HG03354 (cell line): Measurements from ENCODE around the gene PAIP1.
"Not testable (repeated sequence)": the region's sequence is repeated elsewhere in the genome, so short reads cannot be mapped to it uniquely, and the experiment has no call there.

Experiments
- ATAC-seq: cut with Tn5 transposase; IDR thresholded peaks from one replicate; pipeline ENCODE4 v1.9.1; 2021; ENCODE audit warnings: mild to moderate bottlenecking; ENCODE audit not compliant: unreplicated experiment, poor library complexity, severe bottlenecking

Gene PAIP1

GRCh38 chr5:43556857-43557542, at the start of gene PAIP1:
Gene PAIP1 (minus strand): TSS chr5:43557077. CDS start chr5:43556846, 231 bp downstream.
- ATAC-seq: peak; percentile 75

GRCh38 chr5:43606351-43606750, 49.5 kb upstream of the PAIP1 start:
- ATAC-seq: no peak

- no peak for ATAC-seq
These were observed 47.8 kb upstream of the PAIP1 start for GRCh38 chr5:43604699-43605098.

GRCh38 chr5:43603344-43604217, 46.7 kb upstream of the PAIP1 start:
- peak; percentile 58 for ATAC-seq

DNA sequence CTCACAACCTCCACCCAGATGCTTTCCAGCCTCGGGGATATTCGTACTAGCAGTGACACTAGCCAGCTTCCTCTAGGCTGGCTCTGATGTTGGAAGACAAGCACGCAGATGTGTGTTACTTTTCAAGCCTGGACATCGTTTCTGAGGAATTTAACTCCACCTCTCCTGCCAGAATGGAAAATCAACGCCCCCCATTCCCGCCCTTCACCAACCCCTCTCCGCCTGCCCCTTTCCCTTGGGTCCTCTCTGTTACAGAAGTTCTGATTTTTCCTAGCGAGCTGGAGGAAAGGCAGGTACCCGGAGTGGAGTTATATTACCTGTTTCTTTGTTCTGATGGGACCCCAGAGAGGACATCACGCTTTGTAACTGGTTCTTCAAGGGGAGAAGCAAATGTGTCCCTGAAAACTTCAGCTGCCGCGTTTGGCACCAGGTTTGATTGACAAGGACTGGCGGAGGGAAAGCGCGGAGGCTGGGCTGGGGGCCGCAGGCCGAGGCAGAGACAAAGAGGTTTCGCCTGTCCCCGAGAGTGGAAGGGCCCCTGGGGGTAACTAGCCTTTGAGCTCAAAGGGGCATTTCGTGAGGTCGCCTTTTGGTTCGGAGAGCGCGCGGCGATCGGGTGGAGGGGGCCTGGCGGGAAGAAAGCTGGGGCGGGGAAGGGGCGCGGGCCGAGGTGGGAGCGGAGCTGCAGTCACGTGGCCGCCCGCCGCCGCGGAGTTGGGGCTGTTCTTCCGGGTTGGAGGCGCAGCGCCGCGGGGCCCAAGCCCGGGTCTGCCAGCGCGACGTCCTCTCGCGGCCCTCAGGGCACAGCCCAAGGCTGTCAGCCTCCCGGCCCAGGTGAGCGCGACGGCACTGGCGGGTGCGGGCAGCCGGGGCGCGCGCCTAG, 45.8 kb upstream of the PAIP1 start, which contains the start of gene NNT:
Gene NNT (plus strand): TSS at position 720 of the 883 bp plus-strand sequence. CDS start 6,016 bp downstream, outside the sequence.
- peak; percentile 80 for ATAC-seq

GRCh38 chr5:43601454-43602260, 44.8 kb upstream of the PAIP1 start:
- ATAC-seq: peak; percentile 34

- not testable (repeated sequence) for ATAC-seq
These were observed 42.0 kb upstream of the PAIP1 start for GRCh38 chr5:43598927-43599326.

- ATAC-seq: no peak
These were observed 35.5 kb upstream of the PAIP1 start for GRCh38 chr5:43592363-43592762.

GRCh38 chr5:43590700-43591099, 33.8 kb upstream of the PAIP1 start:
- ATAC-seq: no peak

DNA sequence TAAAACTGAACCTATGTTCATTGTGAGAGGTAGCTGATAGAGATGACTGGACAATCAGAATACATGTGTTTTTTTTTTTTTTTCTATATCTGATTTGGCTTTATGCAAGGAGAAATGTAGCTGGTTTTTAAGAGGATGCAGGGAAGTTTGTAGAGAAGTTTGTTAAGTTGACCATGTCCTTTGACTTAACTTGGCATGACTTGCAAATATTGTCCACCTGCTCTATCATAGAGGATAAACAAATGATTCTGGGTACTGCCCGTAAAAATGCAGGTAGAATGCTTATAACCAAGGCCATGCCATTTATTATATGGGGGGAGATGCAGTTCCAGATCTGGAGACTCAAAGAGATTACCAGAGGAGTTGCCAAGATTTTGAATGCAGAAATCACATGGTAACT, 32.4 kb upstream of the PAIP1 start:
- no peak for ATAC-seq

DNA sequence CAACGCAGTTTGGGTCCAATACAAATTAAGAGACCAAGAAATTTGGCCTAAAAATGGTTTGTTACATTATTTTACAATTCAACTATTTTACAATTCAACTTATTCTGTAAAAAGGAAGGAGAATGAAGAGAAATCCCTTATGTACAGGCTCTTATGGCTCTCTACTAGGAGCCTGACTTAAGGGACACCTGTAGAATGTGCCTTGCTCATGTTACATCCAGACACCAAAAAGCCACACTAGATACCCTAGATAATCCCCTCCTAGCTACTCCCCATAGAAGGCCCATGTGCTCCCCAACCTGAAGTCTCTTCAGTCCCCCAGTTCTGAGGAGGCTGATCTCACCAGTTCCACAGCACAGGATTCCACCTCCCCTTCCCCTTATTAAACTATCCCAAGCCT, 32.0 kb upstream of the PAIP1 start:
- no peak for ATAC-seq

- no peak for ATAC-seq
These were observed 27.4 kb upstream of the PAIP1 start for GRCh38 chr5:43584166-43584699.

DNA sequence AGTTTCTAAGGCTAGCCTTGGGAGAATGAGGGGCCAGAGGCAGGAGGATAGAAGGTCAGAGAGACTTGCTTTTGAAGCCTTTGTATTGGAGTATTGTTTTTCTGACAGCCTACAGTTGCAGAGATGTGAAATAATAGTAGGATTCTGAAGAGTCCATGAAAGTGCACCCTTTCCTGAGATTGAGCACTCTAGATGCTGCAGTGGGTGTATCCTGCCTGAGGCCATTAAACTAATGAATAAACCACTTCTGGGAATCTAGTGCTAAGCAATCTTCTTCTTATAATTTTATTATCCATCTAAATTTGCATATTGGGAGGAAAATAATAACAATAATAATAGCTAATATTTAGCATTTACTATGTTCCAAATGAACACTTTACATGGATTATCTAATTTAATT, 26.8 kb upstream of the PAIP1 start:
- ATAC-seq: no peak

DNA sequence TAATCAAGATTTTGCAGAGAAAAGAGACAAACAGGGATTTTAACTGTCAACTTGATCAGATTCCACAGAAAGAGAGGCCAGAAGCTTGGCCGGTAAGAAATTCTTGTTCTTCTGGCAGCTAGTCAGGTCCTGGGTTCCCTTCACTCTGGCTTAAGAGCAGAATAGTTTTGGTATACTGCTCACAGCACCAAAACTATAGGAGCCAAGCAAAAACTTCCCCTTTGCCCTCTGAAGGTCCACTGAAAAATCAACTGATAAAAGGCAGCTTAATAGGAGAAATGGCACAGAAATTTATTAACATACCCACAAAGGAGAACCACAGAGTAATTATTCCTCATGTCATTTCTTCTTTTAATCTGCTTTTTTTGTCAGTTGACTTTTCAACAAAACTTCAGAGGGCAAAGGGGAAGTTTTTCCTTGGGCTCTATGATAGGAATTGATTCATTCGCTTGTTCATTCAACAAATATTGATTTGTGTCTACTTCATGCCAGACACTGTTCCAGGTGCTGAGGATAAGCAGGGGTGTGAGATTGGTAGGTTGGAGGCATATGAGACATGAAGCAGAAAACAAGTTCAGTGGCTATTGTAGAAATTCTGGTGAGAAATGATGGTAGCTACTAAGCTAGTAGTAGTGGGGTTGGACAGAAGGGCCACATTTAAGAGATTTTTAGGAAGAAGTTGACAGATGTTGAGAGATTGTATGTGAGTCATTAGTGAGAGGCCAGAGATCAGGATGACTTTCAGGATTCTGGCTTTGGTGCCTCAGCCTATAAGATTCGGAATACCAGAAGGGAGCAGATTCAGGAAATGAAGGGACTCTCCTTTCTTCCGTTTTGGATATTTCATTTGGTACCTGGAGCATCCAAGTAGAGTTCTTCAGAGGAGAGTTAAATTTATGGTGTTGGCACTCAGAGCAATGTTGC, 25.5 kb upstream of the PAIP1 start:
- no peak for ATAC-seq

- ATAC-seq: no peak
These were observed 24.5 kb upstream of the PAIP1 start for GRCh38 chr5:43581398-43581797.

DNA sequence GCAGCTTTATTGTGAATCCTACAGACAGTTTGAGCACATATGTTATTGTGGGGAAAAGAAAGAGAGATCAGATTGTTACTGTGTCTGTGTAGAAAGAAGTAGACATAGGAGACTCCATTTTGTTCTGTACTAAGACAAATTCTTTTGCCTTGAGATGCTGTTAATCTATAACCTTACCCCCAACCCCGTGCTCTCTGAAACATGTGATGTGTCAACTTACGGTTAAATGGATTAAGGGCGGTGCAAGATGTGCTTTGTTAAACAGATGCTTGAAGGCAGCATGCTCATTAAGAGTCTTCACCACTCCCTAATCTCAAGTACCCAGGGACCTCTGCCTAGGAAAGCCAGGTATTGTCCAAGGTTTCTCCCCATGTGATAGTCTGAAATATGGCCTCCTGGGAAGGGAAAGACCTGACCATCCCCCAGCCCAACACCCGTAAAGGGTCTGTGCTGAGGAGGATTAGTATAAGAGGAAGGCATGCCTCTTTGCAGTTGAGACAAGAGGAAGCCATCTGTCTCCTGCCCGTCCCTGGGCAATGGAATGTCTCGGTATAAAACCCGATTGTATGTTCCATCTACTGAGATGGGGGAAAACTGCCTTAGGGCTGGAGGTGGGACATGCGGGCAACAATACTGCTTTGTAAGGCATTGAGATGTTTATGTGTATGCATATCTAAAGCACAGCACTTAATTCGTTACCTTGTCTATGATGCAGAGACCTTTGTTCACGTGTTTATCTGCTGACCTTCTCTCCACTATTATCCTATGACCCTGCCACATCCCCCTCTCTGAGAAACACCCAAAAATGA, 23.7 kb upstream of the PAIP1 start:
- not testable (repeated sequence) for ATAC-seq

- no peak for ATAC-seq
These were observed 16.2 kb upstream of the PAIP1 start for GRCh38 chr5:43573058-43573457.
